Fibroblast of skin of scalp (primary cell): Measurements from ENCODE around the gene HERC2. TPM values are rescaled to one million over a fixed set of nuclear protein-coding genes. Genes with fewer than 3 reads are reported as not detected.
"Not testable (repeated sequence)": the region's sequence is repeated elsewhere in the genome, so short reads cannot be mapped to it uniquely, and the experiment has no call there.

Source experiments
- DNase-seq: peaks from one replicate; pipeline ENCODE4 v3.0.0-alpha.2; 2013
- polyA plus RNA-seq, 2 experiments: library from polyadenylated mRNA; unstranded; fragments of 120-200 nt; gene quantifications; one replicate each; pipeline ENCODE4 v1.2.1, GENCODE V29; 2013; ENCODE audit not compliant: insufficient read length in 2 of 2

The HERC2 gene, protein sequence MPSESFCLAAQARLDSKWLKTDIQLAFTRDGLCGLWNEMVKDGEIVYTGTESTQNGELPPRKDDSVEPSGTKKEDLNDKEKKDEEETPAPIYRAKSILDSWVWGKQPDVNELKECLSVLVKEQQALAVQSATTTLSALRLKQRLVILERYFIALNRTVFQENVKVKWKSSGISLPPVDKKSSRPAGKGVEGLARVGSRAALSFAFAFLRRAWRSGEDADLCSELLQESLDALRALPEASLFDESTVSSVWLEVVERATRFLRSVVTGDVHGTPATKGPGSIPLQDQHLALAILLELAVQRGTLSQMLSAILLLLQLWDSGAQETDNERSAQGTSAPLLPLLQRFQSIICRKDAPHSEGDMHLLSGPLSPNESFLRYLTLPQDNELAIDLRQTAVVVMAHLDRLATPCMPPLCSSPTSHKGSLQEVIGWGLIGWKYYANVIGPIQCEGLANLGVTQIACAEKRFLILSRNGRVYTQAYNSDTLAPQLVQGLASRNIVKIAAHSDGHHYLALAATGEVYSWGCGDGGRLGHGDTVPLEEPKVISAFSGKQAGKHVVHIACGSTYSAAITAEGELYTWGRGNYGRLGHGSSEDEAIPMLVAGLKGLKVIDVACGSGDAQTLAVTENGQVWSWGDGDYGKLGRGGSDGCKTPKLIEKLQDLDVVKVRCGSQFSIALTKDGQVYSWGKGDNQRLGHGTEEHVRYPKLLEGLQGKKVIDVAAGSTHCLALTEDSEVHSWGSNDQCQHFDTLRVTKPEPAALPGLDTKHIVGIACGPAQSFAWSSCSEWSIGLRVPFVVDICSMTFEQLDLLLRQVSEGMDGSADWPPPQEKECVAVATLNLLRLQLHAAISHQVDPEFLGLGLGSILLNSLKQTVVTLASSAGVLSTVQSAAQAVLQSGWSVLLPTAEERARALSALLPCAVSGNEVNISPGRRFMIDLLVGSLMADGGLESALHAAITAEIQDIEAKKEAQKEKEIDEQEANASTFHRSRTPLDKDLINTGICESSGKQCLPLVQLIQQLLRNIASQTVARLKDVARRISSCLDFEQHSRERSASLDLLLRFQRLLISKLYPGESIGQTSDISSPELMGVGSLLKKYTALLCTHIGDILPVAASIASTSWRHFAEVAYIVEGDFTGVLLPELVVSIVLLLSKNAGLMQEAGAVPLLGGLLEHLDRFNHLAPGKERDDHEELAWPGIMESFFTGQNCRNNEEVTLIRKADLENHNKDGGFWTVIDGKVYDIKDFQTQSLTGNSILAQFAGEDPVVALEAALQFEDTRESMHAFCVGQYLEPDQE (N-terminal part only)
- 35.4 TPM for polyA plus RNA-seq (2013, experiment 1 of 2; ENCODE audit: insufficient read length)
- polyA plus RNA-seq (2013, experiment 2 of 2; ENCODE audit: insufficient read length): 34.6 TPM

DNA sequence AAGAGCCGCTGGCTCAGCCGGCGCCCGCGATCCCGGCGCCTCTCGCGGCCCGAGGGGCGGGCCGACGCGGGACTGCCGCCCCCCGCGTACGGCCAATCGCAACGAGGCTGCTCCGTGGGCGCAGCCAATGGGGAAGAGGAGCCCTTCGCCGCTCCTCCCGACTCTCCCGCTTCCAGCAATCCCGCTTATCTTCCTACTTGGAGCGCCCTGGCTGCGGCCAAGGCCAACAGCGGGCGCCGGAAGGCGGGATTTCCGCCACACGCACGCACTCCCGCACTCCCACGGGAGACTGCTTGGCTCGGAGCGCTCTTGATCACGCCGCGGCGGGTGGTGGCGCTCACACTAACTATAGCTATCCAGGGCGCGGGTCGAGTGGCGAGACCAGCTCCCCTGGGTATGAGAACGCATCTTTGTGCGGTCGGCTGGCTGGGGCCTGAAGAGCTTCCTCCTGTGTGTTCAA lies at the start of gene HERC2:
Gene HERC2, minus strand, starts transcription at position 51 of the 460 bp plus-strand sequence. CDS start 746 bp downstream, outside the sequence.
- not testable (repeated sequence) for DNase-seq

DNA sequence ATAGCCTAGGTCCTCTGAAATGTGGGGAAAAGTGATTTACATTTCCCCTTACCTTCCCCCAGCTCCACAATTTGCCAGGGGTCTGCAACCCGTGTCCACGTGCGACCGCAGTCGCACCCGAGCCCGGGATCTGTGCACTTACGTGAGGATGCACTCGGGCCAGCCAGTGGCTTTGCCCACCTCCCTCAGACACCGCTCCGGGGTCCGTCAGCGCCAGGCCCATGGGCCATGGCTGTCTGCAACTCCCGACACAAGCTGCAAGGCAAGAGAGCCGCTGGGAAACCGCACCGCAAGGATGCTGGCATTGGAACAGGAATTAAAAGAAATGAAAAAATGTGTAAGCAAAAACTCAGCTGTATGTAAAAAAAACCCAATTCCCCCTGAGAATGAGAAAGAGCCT lies 43.5 kb upstream of the HERC2 start:
- not testable (repeated sequence) for DNase-seq

DNA sequence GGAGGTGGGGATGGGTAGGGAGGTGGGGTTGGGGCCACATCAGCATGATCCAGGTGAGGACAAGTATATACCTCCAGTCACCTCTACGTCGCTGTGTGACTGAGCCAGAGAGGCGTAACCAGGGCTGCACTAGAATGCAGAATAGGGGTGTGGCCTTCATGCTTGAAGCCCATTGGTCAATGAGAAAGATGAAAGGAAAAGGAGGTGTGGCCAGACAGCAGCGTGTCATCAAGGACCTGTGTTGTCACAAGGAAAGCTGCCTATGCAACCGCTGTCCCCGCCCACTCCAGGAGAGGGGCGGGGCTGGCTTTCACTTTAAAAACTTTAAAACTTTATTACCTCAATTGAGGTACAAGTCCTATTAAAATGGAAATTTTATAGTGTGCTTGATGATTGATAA lies 36.0 kb upstream of the HERC2 start, which contains the start of gene GOLGA6L24:
Gene GOLGA6L24, minus strand, starts transcription at position 101 of the 400 bp plus-strand sequence. Its CDS starts 61 bp downstream, at position 40.
- not testable (repeated sequence) for DNase-seq

DNA sequence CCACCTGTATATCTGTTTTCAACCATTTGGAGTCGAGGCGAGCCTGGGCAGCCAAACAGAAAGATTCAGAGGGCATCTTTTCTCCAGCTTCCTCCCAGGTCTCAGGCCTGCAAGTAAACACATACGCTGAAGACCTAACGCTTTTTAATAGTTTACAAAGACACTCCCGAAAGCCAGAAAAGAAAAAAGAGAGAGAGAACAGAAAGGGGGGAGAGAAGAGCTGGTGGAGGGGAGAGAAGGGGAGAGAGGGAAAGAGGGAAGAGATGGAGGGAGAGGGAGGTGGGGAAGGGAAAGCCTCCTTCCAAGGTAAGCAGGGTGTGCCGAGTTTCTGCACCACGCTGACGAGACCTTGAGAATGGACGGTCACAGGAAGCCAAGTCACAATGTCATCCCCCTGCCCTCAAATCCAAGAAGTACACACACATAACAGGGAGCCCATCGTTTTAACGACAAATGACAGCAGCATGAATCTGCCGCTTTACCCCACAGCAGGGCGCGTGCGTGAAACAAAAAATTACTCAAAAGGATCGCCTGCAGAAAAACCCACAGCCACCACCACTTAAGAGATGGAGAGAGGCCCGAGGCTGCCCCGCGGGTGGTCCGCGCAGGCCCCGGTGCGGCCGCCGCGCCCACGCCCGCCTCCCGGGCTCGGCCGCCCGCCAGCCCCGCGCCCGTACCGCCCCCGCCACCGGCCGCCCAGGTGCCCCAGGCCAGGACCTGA lies 461 bp downstream of the HERC2 start:
- not testable (repeated sequence) for DNase-seq

DNA sequence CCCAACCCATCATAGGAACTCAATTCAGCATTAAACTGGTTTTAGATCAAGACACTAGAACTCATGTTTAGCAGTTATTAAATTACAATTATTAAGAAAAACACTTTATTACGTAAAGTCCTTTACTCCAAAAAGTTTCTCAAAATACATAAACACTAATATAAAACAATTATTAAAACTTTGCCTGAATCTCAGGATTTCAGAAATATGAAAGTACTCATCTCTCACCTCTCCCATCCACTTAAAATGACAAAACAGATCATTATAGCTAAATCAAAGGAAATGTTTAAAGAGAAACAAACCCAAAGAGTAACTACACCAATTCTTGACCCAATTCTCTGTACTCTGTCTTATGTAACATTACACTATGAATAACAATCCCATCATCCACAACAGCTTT lies 2.3 kb downstream of the HERC2 start:
- DNase-seq: not testable (repeated sequence)

DNA sequence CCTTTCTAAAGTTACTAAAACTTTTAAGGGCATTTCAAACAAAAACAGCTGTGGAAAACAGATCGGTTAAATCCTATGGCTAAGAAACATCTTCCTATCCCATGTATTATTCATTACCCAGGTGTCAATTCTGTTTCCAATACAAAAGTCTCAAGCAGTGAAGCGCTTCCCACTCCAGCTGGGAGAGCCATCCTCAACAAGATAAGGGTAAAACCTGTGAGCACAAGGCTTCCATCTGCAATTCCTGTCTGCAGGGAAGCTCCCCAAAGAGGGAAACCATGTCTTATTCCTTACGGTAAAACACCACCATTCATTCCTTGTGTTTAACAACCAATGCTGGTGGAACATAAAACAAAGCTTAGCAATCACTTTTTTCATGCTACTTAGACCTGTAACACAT lies 3.2 kb downstream of the HERC2 start:
- not testable (repeated sequence) for DNase-seq

DNA sequence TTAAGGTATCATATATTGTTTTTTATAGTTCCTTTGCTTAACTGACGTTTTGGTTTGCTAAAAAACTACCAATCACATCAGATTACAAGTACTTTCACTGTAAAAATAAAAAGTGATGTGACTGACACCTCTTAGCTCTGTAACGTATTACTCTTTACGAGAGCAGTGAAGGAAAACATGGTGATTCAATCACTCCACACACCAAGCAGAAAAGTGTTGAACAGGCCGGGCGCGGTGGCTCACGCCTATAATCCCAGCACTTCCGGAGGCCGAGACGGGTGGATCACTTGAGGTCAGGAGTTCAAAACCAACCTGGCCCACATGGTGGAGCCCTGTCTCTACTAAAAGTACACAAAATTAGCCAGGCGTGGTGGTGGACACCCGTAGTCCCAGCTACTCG lies 3.9 kb downstream of the HERC2 start:
- DNase-seq: not testable (repeated sequence)

DNA sequence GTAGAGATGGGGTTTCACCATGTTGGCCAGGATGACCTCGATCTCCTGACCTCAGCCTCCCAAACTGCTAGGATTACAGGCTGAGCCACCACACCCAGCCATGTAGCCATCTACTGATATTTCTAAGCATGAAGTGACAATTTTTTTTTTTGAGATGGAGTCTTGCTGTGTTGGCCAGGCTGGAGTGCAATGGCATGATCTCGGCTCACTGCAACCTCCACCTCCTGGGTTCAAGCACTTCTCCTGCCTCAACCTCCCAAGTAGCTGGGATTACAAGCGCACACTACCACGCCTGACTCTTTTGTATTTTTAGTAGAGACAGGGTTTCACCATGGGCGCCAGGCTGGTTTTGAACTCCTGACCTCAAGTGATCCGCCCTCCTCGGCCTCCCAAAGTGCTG lies 5.0 kb downstream of the HERC2 start:
- DNase-seq: not testable (repeated sequence)

DNA sequence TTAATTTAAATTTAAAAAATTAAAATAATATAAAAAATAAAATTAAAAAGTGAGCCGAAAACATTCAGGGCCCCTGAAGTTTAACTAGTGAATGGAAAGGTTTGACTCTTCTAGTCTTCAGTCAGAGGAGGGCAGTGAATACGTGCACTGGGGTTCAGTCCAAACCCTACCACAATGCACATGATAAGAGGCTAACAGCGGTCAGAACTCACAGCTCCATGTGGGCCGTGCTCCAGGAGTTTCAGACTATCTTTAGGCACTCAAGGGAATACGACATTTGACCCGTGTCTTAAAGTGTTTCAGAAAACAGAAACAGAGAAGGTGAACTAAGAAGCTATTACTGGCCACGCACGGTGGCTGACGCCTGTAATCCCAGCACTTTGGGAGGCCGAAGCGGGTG lies 11.5 kb downstream of the HERC2 start:
- not testable (repeated sequence) for DNase-seq

DNA sequence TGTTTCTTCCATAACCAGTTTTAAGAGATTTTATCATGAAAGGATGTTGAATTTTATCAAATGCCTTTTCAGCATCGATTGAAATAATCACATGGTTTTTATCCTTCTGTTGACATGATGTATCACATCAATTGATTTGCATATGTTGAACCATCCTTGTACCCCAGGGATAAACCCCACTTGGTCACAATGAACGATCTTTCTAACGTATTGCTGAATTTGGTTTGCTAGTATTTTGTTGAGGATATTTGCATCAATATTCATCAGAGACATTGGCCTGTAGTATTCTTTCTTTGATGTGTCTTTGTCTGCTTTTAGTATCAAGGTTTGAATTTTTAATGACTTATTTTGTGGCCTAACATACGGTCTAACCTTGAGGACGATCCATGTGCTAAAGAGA lies 13.3 kb downstream of the HERC2 start:
- not testable (repeated sequence) for DNase-seq

DNA sequence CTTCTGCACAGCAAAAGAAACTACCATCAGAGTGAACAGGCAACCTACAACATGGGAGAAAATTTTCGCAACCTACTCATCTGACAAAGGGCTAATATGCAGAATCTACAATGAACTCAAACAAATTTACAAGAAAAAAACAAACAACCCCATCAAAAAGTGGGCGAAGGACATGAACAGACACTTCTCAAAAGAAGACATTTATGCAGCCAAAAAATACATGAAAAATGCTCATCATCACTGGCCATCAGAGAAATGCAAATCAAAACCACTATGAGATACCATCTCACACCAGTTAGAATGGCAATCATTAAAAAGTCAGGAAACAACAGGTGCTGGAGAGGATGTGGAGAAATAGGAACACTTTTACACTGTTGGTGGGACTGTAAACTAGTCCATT lies 16.3 kb downstream of the HERC2 start:
- not testable (repeated sequence) for DNase-seq

DNA sequence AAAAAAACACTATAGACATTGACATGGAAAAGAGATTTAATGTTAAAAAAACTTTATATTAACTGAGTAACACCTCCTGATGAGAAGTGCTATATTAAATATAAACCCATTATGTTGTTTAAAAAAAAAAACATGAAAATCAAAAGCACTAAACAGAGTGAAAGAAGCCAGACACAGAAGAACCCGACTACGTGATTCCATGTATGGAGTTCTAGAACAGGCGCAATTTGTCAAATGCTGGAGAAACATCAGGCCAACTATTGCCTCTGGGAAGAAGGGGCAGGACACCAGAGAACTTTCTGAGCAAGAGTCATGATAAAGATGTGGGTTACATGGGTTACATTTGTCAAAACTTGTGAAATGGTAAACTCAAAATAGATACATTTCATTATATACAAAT lies 24.5 kb downstream of the HERC2 start:
- DNase-seq: not testable (repeated sequence)

DNA sequence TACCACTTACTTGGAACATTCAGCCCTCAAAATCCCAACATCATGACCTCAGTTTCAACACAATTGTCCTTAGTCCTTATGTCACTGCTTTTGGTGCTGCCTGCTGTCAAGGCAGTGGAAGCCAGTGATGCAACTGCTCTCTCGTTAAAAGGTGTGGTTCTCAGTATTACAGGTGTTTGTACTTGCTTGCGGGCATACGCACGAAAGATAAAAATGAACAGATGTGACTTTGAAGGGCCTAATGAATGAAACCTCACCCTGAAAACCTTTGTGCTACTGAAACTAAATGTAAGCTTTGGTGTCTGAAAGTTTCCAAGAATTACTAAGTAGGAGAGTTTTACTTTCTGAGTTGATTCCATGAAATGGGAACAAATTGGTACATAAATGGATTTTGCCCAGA lies 25.2 kb downstream of the HERC2 start:
- not testable (repeated sequence) for DNase-seq

DNA sequence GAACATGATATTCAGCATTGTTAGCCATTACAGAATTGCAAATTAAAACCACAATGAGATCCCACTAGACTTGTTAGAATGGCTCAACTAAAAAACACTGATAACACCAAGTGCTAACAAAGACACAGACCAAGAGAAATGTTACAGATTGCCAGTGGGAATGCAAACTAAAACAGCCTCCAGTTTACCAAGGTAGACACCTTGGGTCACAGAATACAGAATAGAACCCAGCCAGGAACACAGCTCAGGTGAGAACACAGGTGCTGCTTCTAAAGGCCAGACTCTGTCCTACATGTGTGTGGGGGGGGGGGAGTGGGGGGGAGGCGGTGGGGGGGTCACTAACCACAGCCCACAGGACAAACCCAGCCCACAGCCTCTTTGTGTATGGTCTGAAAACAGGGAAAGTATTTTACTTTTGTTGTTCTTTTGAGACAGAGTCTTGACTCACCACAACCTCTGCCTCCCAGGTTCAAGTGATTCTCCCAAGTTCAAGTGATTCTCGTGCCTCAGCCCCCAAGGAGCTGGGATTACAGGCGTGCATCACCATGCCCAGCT lies 26.9 kb downstream of the HERC2 start:
- not testable (repeated sequence) for DNase-seq

DNA sequence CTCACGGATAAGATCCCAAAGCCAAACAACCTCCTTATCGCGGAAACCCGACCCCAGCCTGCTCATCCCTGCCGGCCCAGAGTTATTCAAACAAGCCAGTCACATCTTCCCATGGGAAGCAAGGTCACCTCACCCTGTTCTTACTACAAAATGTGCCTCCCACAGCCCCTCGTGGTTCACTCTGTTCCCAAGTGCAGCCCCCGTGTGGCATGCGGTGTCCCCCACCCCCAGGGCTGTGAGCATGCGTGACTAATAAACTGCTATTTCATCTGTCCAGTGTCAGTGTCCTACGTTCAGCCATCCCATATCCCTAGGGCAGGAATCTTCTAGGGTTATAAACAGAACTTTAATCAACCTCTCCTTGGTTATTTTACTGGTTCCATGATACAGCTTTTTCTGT lies 27.4 kb downstream of the HERC2 start:
- not testable (repeated sequence) for DNase-seq

DNA sequence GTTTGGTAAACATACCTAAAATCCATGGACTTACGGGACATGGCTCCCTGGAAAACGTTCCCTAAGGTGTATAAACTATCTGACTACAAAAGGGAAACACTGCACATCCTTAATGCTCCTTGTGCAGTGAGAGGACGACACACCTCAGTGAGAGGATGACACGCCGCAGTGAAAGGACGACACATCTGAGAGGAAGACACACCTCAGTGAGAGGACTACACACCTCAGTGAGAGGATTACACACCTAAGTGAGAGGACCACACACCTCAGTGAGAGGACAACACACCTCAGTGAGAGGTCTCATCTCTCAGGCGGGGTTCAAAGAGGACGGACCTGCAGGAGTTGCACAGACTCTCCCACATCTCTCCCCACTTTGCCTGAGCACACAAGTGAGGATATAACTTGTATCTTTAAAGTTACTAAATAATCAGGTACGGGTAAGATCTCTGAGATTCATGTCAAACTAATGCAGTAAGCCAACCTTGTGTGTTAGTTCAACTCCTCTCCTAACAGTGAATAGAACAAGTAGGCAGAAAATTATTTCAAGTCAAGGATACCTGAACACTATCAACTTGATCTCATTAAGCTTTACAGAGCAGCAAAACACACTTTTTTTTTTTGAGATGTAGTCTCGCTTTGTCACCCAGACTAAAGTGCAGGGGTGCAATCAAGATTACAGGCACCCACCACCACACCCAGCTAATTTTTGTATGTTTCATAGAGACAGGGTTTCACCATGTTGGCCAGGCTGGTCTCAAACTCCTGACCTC lies 32.1 kb downstream of the HERC2 start:
- DNase-seq: no peak

DNA sequence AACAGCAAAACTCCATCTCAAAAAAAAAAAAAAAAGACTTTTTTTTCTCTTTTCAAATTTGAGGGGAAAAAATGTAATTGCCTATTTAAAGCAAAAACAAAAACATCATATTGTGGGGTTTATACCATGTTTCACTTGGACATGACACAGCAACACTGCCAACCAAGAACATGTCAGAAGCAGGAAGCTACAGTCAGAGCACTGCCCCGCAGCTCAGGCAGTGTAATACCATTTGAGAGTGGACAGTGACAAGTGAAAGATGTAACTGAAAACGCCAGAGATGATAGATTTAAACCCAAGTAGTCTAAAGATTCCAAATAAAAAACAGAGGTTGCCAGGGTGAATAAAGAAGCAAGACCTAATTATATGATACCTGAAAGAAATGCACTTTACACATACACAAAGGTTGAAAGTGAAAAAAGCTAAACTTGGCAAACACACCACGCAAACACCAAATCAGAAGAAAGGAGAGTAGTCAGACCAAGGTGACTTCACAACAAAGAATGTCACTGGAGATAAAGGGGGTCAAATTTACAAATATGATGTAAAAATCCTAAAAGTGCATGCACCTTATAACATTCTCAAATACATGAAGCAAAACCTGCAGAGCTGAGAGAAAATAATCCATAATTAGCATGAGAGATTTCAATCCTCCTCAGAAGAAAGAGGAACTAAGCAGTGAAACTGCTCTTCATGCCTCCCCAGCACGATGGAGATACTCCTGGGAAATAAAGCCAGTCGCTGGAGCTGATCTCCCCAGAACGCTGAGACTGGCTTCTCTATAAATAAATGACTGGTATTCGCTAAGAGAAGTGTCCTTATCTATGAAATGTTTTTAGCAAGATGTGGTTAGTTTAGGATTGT lies 32.9 kb downstream of the HERC2 start:
- DNase-seq: not testable (repeated sequence)

DNA sequence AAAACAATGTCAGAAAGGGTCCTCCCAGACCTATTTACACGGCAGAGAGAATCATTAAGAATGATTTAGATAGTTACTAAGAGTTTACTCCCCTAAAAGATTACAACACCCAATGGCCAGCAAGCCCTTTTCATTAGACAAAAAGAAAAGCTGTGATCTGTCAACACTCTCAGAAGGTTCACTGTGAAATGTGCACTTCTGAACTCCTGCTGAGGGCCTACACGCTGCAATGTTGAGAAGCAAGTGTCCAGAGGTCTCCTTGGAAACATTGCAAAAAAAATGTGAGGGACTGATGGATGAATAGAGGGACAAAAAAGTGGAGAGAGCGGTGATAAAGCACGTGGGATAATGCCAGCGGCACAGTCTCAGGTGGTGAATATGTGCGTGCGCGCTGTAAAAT lies 35.3 kb downstream of the HERC2 start:
- not testable (repeated sequence) for DNase-seq

DNA sequence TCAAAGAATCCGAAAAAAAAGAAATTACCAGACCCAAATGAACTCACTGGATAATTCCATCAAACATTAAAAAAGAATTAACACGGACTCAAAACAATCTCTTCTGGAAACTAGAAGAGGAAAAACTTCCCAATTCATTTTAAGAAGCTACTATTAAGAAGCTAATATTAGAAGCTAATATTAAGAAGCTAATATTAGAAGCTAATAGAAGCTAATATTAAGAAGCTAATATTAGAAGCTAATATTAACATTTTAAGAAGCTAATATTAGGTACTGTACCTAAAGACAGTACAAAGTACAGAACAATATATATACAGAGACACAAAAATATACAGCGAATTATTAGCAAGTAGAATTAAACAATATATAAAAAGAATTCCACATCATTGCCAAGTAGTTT lies 35.9 kb downstream of the HERC2 start:
- no peak for DNase-seq
